Caco-2 (cell line): ENCODE results near the gene TSC22D4. TPM values are rescaled to one million over a fixed set of nuclear protein-coding genes. Genes with fewer than 3 reads are reported as not detected.
A peak's percentile ranks its signal among the peaks of the same experiment; 100 is the strongest.

ENCODE experiments used
- BruUV-seq: library from RNA; stranded (reverse); fragments of 400-500 nt; replicated peaks from 2 replicates; lab custom pipeline; 2021; lab: Mats Ljungman, UMichigan
- CTCF ChIA-PET: fragments of 300-600 bp; sonication (Branson Sonifier 250); formaldehyde crosslinking; loops from one replicate; lab custom pipeline; 2022; ENCODE audit warnings: antibody characterized with exemption; lab: Charles Lee
- POLR2A ChIA-PET: fragments of 300-600 bp; sonication (Branson Sonifier 250); formaldehyde crosslinking; loops from one replicate; lab custom pipeline; 2022; ENCODE audit warnings: antibody characterized with exemption; lab: Charles Lee
- DNase-seq, 2 experiments: peaks; one replicate each; pipeline versions ENCODE4 v3.0.0 to v3.0.0-alpha.2; 2020 to 2022
- H3K27me3 ChIP-seq: replicated peaks from 2 replicates; pipeline ENCODE4 v1.6.0; 2011; ENCODE audit warnings: low read length; ENCODE audit not compliant: control insufficient read depth, insufficient read depth
- H3K36me3 ChIP-seq: 2 replicates; pipeline ENCODE4 v1.5.1; 2011; ENCODE audit warnings: low read length; ENCODE audit not compliant: control insufficient read depth, insufficient read depth
- H3K4me1 ChIP-seq: fragments of 250-450 bp; sonication (Bioruptor Pico); 2 replicates; pipeline ENCODE4 v1.5.1; 2020; ENCODE audit warnings: mild to moderate bottlenecking
- H3K4me3 ChIP-seq: 2 replicates; pipeline ENCODE4 v1.5.1; 2011; ENCODE audit warnings: low read depth, mild to moderate bottlenecking, control low read depth, low read length
- H3K9me3 ChIP-seq: fragments of 250-450 bp; sonication (Bioruptor Pico); 2 replicates; pipeline ENCODE4 v1.5.1; 2020; ENCODE audit warnings: mild to moderate bottlenecking, moderate library complexity
- H3K27ac Mint-ChIP-seq: one replicate; pipeline ENCODE4 v1.8.0; 2022; ENCODE audit warnings: mixed read lengths; ENCODE audit not compliant: unreplicated experiment
- H3K27me3 Mint-ChIP-seq: one replicate; pipeline ENCODE4 v1.8.0; 2022; ENCODE audit warnings: mixed read lengths; ENCODE audit not compliant: insufficient read depth, unreplicated experiment
- H3K36me3 Mint-ChIP-seq: one replicate; pipeline ENCODE4 v1.8.0; 2022; ENCODE audit warnings: mild to moderate bottlenecking, mixed read lengths; ENCODE audit not compliant: insufficient read depth, unreplicated experiment
- H3K4me1 Mint-ChIP-seq: one replicate; pipeline ENCODE4 v1.8.0; 2022; ENCODE audit warnings: low read depth, mixed read lengths; ENCODE audit not compliant: unreplicated experiment
- H3K4me3 Mint-ChIP-seq: one replicate; pipeline ENCODE4 v1.8.0; 2022; ENCODE audit warnings: mild to moderate bottlenecking, moderate library complexity, mixed read lengths; ENCODE audit not compliant: unreplicated experiment
- H3K9me3 Mint-ChIP-seq: one replicate; pipeline ENCODE4 v1.8.0; 2022; ENCODE audit warnings: mixed read lengths; ENCODE audit not compliant: unreplicated experiment
- CTCF ChIP-seq, 2 experiments: fragments of 200-600 bp in 1 of 2; IDR thresholded peaks; 1 replicate in 1 of 2; 2 replicates in 1 of 2; pipeline versions ENCODE4 v1.5.1 to v1.8.0; 2011 to 2022; ENCODE audit warnings: antibody characterized with exemption in 1 of 2, control low read depth in 1 of 2, inconsistent platforms in 1 of 2, low read depth in 1 of 2, low read length in 1 of 2, mild to moderate bottlenecking in 1 of 2, moderate library complexity in 1 of 2; ENCODE audit not compliant: insufficient read depth in 1 of 2, severe bottlenecking in 1 of 2, unreplicated experiment in 1 of 2
- intact Hi-C: fragments of 100-400 bp; cut with micrococcal nuclease; formaldehyde crosslinking; loops from one replicate; pipeline ENCODE4 v1.10.0; 2022; ENCODE audit not compliant: unreplicated experiment
- total RNA-seq: library from RNA; stranded (reverse); gene quantifications from 2 replicates; pipeline ENCODE4 v1.2.3, GENCODE V29; 2022

TSC22D4 gene
- total RNA-seq, 1 experiment from 2014 or later = 27.2 TPM

- no peak overlapping the region for H3K4me3 ChIP-seq
- no peak overlapping the region for H3K27ac Mint-ChIP-seq
- peak; percentile 97 to 98 for TF ChIP-seq CTCF (IDR thresholded peaks at IDR 0.05; ENCODE audit: insufficient read depth in 1 of 2, low read depth in 1 of 2, low read length in 1 of 2, severe bottlenecking in 1 of 2, unreplicated experiment in 1 of 2)
These were observed 9.6 kb downstream of the TSC22D4 start for GRCh38 chr7:100469227-100470044.

GRCh38 chr7:100467638-100468373, 11.2 kb downstream of the TSC22D4 start:
- no peak overlapping the region for H3K27ac Mint-ChIP-seq

More at GRCh38 chr7:100469227-100470044, 9.6 kb downstream of the TSC22D4 start:
- peak; percentile 86 to 92 for DNase-seq
- no peaks in the 10 kb centered on the region for H3K27me3 Mint-ChIP-seq
- Histone ChIP-seq H3K36me3 (no peaks in the 10 kb centered on the region), H3K4me1 (peaks cover 4% of the 10 kb centered on the region; the same call in 1 of the 2 replicates), H3K27me3 (no peaks in the 10 kb centered on the region), H3K9me3 (no peaks in the 10 kb centered on the region)
- BruUV-seq = no TSS peak
- no peaks in the 10 kb centered on the region for H3K9me3 Mint-ChIP-seq
- POLR2A ChIA-PET = no interaction called here
- CTCF ChIA-PET = interaction anchor here (0.5 to 1.6 kb wide), 10 partner anchors 9 to 236 kb away, joined by 3 to 21 read pairs (median 6); partner anchors contain the start of genes FBXO24, LRCH4, MEPCE and POP7
- H3K4me1 Mint-ChIP-seq = no peaks in the 10 kb centered on the region
- H3K4me3 Mint-ChIP-seq = no peak overlapping the region
- H3K36me3 Mint-ChIP-seq = peaks cover 16% of the 10 kb centered on the region
- intact Hi-C loops = loop anchor here (1.0 kb wide), 3 partner anchors 14 to 119 kb away; partner anchors contain the start of gene NYAP1

More at GRCh38 chr7:100467638-100468373, 11.2 kb downstream of the TSC22D4 start:
- H3K27me3 ChIP-seq = no peaks in the 10 kb centered on the region
- no peaks in the 10 kb centered on the region for H3K9me3 ChIP-seq
- Mint-ChIP-seq H3K36me3 (peaks cover 7% of the 10 kb centered on the region), H3K4me3 (no peak overlapping the region), H3K27me3 (no peaks in the 10 kb centered on the region), H3K4me1 (no peaks in the 10 kb centered on the region), H3K9me3 (no peaks in the 10 kb centered on the region)
- no peaks in the 10 kb centered on the region for H3K36me3 ChIP-seq
- peaks cover 4% of the 10 kb centered on the region; the same call in 1 of the 2 replicates for H3K4me1 ChIP-seq
- ChIA-PET CTCF (no interaction called here), POLR2A (no interaction called here)
- BruUV-seq = no TSS peak
- DNase-seq = no peak
- H3K4me3 ChIP-seq = no peak overlapping the region
- no peak for TF ChIP-seq CTCF (IDR thresholded peaks at IDR 0.05; ENCODE audit: insufficient read depth in 1 of 2, low read depth in 1 of 2, low read length in 1 of 2, severe bottlenecking in 1 of 2, unreplicated experiment in 1 of 2)
- intact Hi-C loops = no loop called here
